Sigmoid colon (tissue), 7 donors: ENCODE data around the gene SLC34A2. TPM values are rescaled to one million over a fixed set of nuclear protein-coding genes. Genes with fewer than 3 reads are reported as not detected.

Experiments used
- DNase-seq: peaks from one replicate; pipeline ENCODE4 v3.0.0-alpha.2; 2019
- H3K27ac ChIP-seq, 4 donors: fragments of 200-600 bp; sonication (generic); one replicate each; pipeline ENCODE4 v1.5.1; 2016 to 2019; ENCODE audit warnings: mild to moderate bottlenecking in 1 of 4
- H3K27me3 ChIP-seq, 3 donors: fragments of 200-600 bp; sonication (generic); one replicate each; pipeline ENCODE4 v1.5.1; 2019; ENCODE audit warnings: mild to moderate bottlenecking in 1 of 3
- H3K36me3 ChIP-seq, 4 donors: fragments of 200-600 bp; sonication (generic); one replicate each; pipeline ENCODE4 v1.5.1; 2016 to 2019
- H3K4me1 ChIP-seq, 4 donors: fragments of 200-600 bp; sonication (generic); one replicate each; pipeline ENCODE4 v1.5.1; 2017 to 2019
- H3K4me3 ChIP-seq, 4 donors: fragments of 200-600 bp; sonication (generic); one replicate each; pipeline ENCODE4 v1.5.1; 2017 to 2019; ENCODE audit warnings: mild to moderate bottlenecking in 2 of 4, moderate library complexity in 1 of 4
- H3K9me3 ChIP-seq, 4 donors: fragments of 200-600 bp in 3 of 4; sonication (generic) in 3 of 4; one replicate each; pipeline versions ENCODE4 v1.5.1 to v1.6.1; 2013 to 2019
- CTCF ChIP-seq, 4 experiments: fragments of 450-650 bp in 3 of 4; fragments of 200-600 bp in 1 of 4; IDR thresholded peaks; one replicate each; pipeline ENCODE4 v1.5.1; 2016 to 2019; ENCODE audit warnings: antibody characterized with exemption in 4 of 4, mild to moderate bottlenecking in 3 of 4, moderate library complexity in 2 of 4
- EP300 ChIP-seq, 4 donors: sonication (generic); formaldehyde crosslinking; IDR thresholded peaks; one replicate each; pipeline ENCODE4 v1.6.1; 2017; ENCODE audit warnings: antibody characterized with exemption in 4 of 4
- POLR2A ChIP-seq, 2 donors: fragments of 450-650 bp; IDR thresholded peaks; one replicate each; pipeline ENCODE4 v1.6.1; 2016; ENCODE audit warnings: antibody characterized with exemption in 2 of 2, mild to moderate bottlenecking in 2 of 2, moderate library complexity in 2 of 2
- POLR2AphosphoS5 ChIP-seq, 4 donors: sonication (generic); formaldehyde crosslinking; IDR thresholded peaks; one replicate each; pipeline ENCODE4 v1.6.1; 2017; ENCODE audit warnings: antibody characterized with exemption in 4 of 4
- WGBS, 2 donors: extraction: QIAGEN DNeasy Blood & Tissue Kit; methylation state at CpG; one replicate each; pipeline ENCODE4 v1.1.7; 2013; 5-methylcytosine and 5-hydroxymethylcytosine counted together
- intact Hi-C: fragments of 100-400 bp; cut with DNase I; formaldehyde crosslinking; loops from one replicate; pipeline ENCODE4 v1.15.1; 2023
- polyA plus RNA-seq, 3 donors: library from polyadenylated mRNA; stranded (reverse); fragments of 200-250 nt; gene quantifications; one replicate each; pipeline ENCODE4 v1.2.3, GENCODE V29; 2013
- total RNA-seq, 4 donors: library from RNA; depleted of rRNA; stranded (reverse); fragments of >200 nt; gene quantifications; one replicate each; pipeline ENCODE4 v1.1.0, GENCODE V29; 2016
- donor health status: healthy with polysubstance abuse.
- donor health status: Bipolar disorder and iron deficiency.
- donor health status: healthy.

The SLC34A2 gene
- total and polyA plus RNA-seq, 7 donors = 0.03 to 0.60 TPM; not detected in 5

- H3K36me3 ChIP-seq = no peaks in the 10 kb centered on the region
Measured at GRCh38 chr4:25633541-25633940, 22.1 kb upstream of the SLC34A2 start.

GRCh38 chr4:25635501-25635900 is 20.1 kb upstream of the SLC34A2 start:
- Histone ChIP-seq H3K4me1 (no peaks in the 10 kb centered on the region), H3K9me3 (no peaks in the 10 kb centered on the region), H3K36me3 (no peaks in the 10 kb centered on the region), H3K27me3 (no peaks in the 10 kb centered on the region), H3K27ac (no peak overlapping the region), H3K4me3 (no peak overlapping the region)
- TF ChIP-seq POLR2AphosphoS5 (IDR thresholded peaks at IDR 0.05) (no peak), CTCF (IDR thresholded peaks at IDR 0.05) (no peak), POLR2A (IDR thresholded peaks at IDR 0.05) (no peak), EP300 (IDR thresholded peaks at IDR 0.05) (no peak)
- intact Hi-C loops = no loop called here
- no peak for DNase-seq
- 48 to 76% methylated on average over 4 of the region's 4 CpGs for WGBS, 2 donors

More at GRCh38 chr4:25633541-25633940, 22.1 kb upstream of the SLC34A2 start:
- Histone ChIP-seq H3K4me1 (no peaks in the 10 kb centered on the region), H3K9me3 (no peaks in the 10 kb centered on the region), H3K27me3 (no peaks in the 10 kb centered on the region), H3K27ac (no peak overlapping the region), H3K4me3 (no peak overlapping the region)
- DNase-seq = peak; percentile 28
- WGBS, 2 donors = 83 to 90% methylated on average over 4 of the region's 4 CpGs
- intact Hi-C loops = no loop called here
- TF ChIP-seq POLR2AphosphoS5 (IDR thresholded peaks at IDR 0.05) = no peak
- TF ChIP-seq CTCF (IDR thresholded peaks at IDR 0.05) = no peak
- no peak for TF ChIP-seq POLR2A (IDR thresholded peaks at IDR 0.05)
- TF ChIP-seq EP300 (IDR thresholded peaks at IDR 0.05) = no peak

GRCh38 chr4:25637581-25638220 is 17.9 kb upstream of the SLC34A2 start:
- intact Hi-C loops = no loop called here
- no peaks in the 10 kb centered on the region for H3K4me1 ChIP-seq
- no peaks in the 10 kb centered on the region for H3K27me3 ChIP-seq
- WGBS, 2 donors = 87 to 91% methylated on average over 10 of the region's 10 CpGs
- DNase-seq = no peak
- H3K4me3 ChIP-seq = no peak overlapping the region
- TF ChIP-seq POLR2AphosphoS5 (IDR thresholded peaks at IDR 0.05) (no peak), CTCF (IDR thresholded peaks at IDR 0.05) (no peak), POLR2A (IDR thresholded peaks at IDR 0.05) (no peak), EP300 (IDR thresholded peaks at IDR 0.05) (no peak)
- H3K36me3 ChIP-seq = no peaks in the 10 kb centered on the region
- H3K27ac ChIP-seq = no peak overlapping the region
- no peaks in the 10 kb centered on the region for H3K9me3 ChIP-seq

- intact Hi-C loops = no loop called here
- 84 to 95% methylated on average over 4 of the region's 4 CpGs for WGBS, 2 donors
Measured at GRCh38 chr4:25638221-25638601, 17.4 kb upstream of the SLC34A2 start.

More at GRCh38 chr4:25638221-25638601, 17.4 kb upstream of the SLC34A2 start:
- H3K27me3 ChIP-seq = no peaks in the 10 kb centered on the region
- no peaks in the 10 kb centered on the region for H3K9me3 ChIP-seq
- no peaks in the 10 kb centered on the region for H3K4me1 ChIP-seq
- H3K4me3 ChIP-seq = no peak overlapping the region
- no peak overlapping the region for H3K27ac ChIP-seq
- DNase-seq = no peak
- no peak for TF ChIP-seq CTCF (IDR thresholded peaks at IDR 0.05)
- no peaks in the 10 kb centered on the region for H3K36me3 ChIP-seq
